Measurements from ENCODE around the gene DEDD2. TPM values are rescaled to one million over a fixed set of nuclear protein-coding genes. Genes with fewer than 3 reads are reported as not detected.
"Not testable (repeated sequence)": the region's sequence is repeated elsewhere in the genome, so short reads cannot be mapped to it uniquely, and the experiment has no call there.

Gene DEDD2
- total RNA-seq = 10 to 100 TPM; 21.7 to 22.5 TPM

GRCh38 chr19:42217520-42218437, at the start of gene DEDD2:
DEDD2 (minus strand) TSS chr19:42217677; CDS start chr19:42217007, 670 bp downstream.
- DNase-seq = peak; percentile 99
- peak; percentile 82 for ATAC-seq
- H3K9me3 Mint-ChIP-seq = no peaks in the 10 kb centered on the region
- ChIA-PET CTCF (interaction anchor here (0.6 to 2.6 kb wide), 8 partner anchors 17 to 85 kb away, joined by 3 to 14 read pairs (median 4); partner anchors contain the start of genes GSK3A and POU2F2), POLR2A (interaction anchor here (0.8 to 17.2 kb wide), 3 partner anchors 16 to 63 kb away, joined by 4 to 195 read pairs (median 10); partner anchors contain the start of gene GSK3A)
- H3K4me3 Mint-ChIP-seq = peak within 1 kb of the TSS; percentile 99
- intact Hi-C loops (cut with micrococcal nuclease) = no loop called here
- TF ChIP-seq CTCF (IDR thresholded peaks at IDR 0.05) = no peak
- no peaks in the 10 kb centered on the region for H3K27me3 Mint-ChIP-seq
- peak within 1 kb of the TSS; percentile 100 for H3K27ac Mint-ChIP-seq
- peaks cover 34% of the 10 kb centered on the region for H3K36me3 Mint-ChIP-seq (ENCODE audit: low read depth)
- H3K4me1 Mint-ChIP-seq (ENCODE audit: low read depth) = peaks cover 65% of the 10 kb centered on the region

GRCh38 chr19:42266928-42267603, 49.6 kb upstream of the DEDD2 start:
- H3K9me3 Mint-ChIP-seq; DNase-seq; H3K27ac Mint-ChIP-seq; H3K4me3 Mint-ChIP-seq; H3K27me3 Mint-ChIP-seq; ATAC-seq; H3K36me3 Mint-ChIP-seq (ENCODE audit: low read depth); intact Hi-C loops (cut with micrococcal nuclease): not testable (repeated sequence)
- ChIA-PET CTCF (interaction anchor here (0.6 to 1.3 kb wide), 4 partner anchors 11 to 185 kb away, joined by 3 to 4 read pairs (median 3); no protein-coding TSS in a partner anchor), POLR2A (interaction anchor here (0.9 to 1.4 kb wide), 6 partner anchors 9 to 35 kb away, joined by 3 to 11 read pairs (median 4); partner anchors contain the start of genes ERF, PAFAH1B3 and PRR19)
- peaks cover 28% of the 10 kb centered on the region for H3K4me1 Mint-ChIP-seq (ENCODE audit: low read depth)

- intact Hi-C loops (cut with micrococcal nuclease); CTCF ChIA-PET; H3K4me3 Mint-ChIP-seq; H3K9me3 Mint-ChIP-seq; H3K27ac Mint-ChIP-seq; DNase-seq; H3K27me3 Mint-ChIP-seq; ATAC-seq; H3K36me3 Mint-ChIP-seq (ENCODE audit: low read depth): not testable (repeated sequence)
- POLR2A ChIA-PET = interaction anchor here (1.4 kb wide), 1 partner anchor 14 kb away, joined by 5 read pairs; no protein-coding TSS in a partner anchor
- peaks cover 25% of the 10 kb centered on the region for H3K4me1 Mint-ChIP-seq (ENCODE audit: low read depth)
Observed at GRCh38 chr19:42266105-42266504, 48.6 kb upstream of the DEDD2 start.

- DNase-seq (no peak), ATAC-seq (peak; percentile 84)
- intact Hi-C loops (cut with micrococcal nuclease) = no loop called here
- ChIA-PET POLR2A (interaction anchor here (0.9 to 1.0 kb wide), 2 partner anchors 17 to 18 kb away, joined by 3 read pairs; no protein-coding TSS in a partner anchor), CTCF (interaction anchor here (0.8 to 1.8 kb wide), 3 partner anchors 18 to 129 kb away, joined by 3 to 9 read pairs (median 4); no protein-coding TSS in a partner anchor)
- Mint-ChIP-seq H3K9me3 (no peaks in the 10 kb centered on the region), H3K27ac (no peak overlapping the region), H3K4me3 (no peak overlapping the region), H3K36me3 (ENCODE audit: low read depth) (no peaks in the 10 kb centered on the region), H3K27me3 (peaks cover under 1% of the 10 kb centered on the region), H3K4me1 (ENCODE audit: low read depth) (peaks cover 4% of the 10 kb centered on the region)
- TF ChIP-seq CTCF (IDR thresholded peaks at IDR 0.05) = no peak
Observed at GRCh38 chr19:42261763-42262162, 44.3 kb upstream of the DEDD2 start.

GRCh38 chr19:42257842-42258241, 40.4 kb upstream of the DEDD2 start:
- H3K4me3 Mint-ChIP-seq; H3K9me3 Mint-ChIP-seq; DNase-seq; H3K27me3 Mint-ChIP-seq; intact Hi-C loops (cut with micrococcal nuclease); H3K36me3 Mint-ChIP-seq (ENCODE audit: low read depth); ATAC-seq; H3K27ac Mint-ChIP-seq: not testable (repeated sequence)
- POLR2A ChIA-PET = interaction anchor here (1.0 to 1.4 kb wide), 2 partner anchors 9 to 12 kb away, joined by 4 read pairs; no protein-coding TSS in a partner anchor
- CTCF ChIA-PET = interaction anchor here (0.8 kb wide), 1 partner anchor 22 kb away, joined by 5 read pairs; no protein-coding TSS in a partner anchor
- peaks cover 11% of the 10 kb centered on the region for H3K4me1 Mint-ChIP-seq (ENCODE audit: low read depth)

Measured in activated CD8-positive, alpha-beta T cell treated with anti-CD3 and anti-CD28 coated beads for 36 hours (primary cell).